ENCODE data around the gene NDC1.

The NDC1 gene

DNA sequence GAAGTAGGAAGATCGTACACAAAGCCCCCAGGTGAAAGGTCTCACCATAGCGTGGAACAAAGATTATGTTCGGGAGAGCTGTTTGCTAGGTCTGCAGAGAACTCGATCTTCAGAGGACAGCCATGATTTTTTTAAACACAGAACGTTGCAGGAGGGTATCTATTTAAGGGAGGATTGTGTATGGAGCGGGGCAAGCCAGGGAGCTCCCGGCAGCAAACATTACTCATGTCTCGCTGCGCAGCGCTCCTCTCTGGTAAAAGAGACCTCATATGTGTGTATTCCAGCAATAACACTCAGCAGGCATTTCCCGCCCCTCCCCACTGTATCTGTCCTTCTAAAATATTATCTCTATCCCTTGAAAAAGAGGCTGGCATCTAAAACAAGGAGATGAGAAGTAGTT, 101.8 kb downstream of the NDC1 start:
- H3K27ac ChIP-seq, result no peak overlapping the region
- TF ChIP-seq, protein P1, sequence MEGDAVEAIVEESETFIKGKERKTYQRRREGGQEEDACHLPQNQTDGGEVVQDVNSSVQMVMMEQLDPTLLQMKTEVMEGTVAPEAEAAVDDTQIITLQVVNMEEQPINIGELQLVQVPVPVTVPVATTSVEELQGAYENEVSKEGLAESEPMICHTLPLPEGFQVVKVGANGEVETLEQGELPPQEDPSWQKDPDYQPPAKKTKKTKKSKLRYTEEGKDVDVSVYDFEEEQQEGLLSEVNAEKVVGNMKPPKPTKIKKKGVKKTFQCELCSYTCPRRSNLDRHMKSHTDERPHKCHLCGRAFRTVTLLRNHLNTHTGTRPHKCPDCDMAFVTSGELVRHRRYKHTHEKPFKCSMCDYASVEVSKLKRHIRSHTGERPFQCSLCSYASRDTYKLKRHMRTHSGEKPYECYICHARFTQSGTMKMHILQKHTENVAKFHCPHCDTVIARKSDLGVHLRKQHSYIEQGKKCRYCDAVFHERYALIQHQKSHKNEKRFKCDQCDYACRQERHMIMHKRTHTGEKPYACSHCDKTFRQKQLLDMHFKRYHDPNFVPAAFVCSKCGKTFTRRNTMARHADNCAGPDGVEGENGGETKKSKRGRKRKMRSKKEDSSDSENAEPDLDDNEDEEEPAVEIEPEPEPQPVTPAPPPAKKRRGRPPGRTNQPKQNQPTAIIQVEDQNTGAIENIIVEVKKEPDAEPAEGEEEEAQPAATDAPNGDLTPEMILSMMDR (IDR thresholded peaks at IDR 0.05), result no peak
- no peak for TF ChIP-seq ZFX (IDR thresholded peaks at IDR 0.05; ENCODE audit: borderline replicate concordance)

DNA sequence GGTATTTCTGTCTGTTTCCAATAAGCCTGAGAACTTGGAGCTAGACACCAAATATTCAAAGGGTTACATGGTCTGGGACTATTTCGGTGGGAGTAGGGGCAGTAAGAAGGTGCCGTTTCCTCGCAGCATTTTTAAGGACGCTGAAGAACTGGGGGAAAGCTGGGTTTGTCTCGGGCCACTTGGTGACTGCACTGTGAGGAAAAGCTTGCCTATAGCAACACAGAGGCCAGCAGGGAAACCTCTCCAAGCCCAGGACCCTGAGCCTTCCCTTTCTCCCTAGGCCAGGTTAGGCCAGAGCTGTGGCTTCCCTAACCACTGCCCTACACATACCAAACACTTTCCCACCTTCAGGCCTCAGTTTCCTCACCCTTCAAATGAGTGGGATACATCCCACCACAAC, 102.4 kb downstream of the NDC1 start:
- TF ChIP-seq ZFX (IDR thresholded peaks at IDR 0.05; ENCODE audit: borderline replicate concordance), result no peak
- TF ChIP-seq, protein P1 (IDR thresholded peaks at IDR 0.05), result no peak
- H3K27ac ChIP-seq, result no peak overlapping the region

DNA sequence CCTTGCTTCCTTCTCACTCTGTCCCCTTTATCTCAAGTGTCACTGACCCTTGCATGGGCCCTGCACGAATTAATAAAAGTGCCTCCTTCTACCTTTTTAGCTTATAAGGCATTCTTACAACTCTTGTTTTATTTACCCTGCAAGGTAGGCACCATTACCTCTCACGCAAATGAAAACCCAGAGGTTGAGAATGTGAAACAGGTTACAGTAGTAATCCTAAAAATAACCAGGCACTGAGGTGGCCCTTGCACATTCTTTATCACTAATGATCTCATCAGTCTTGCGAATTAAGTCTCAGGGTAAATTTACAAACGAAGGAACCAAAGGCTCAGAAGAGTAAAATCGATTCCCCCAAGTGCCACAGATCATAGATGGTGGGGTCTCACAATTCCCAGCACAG, 102.8 kb downstream of the NDC1 start:
- H3K27ac ChIP-seq, result no peak overlapping the region
- TF ChIP-seq ZFX (IDR thresholded peaks at IDR 0.05; ENCODE audit: borderline replicate concordance), result no peak
- TF ChIP-seq, protein P1 (IDR thresholded peaks at IDR 0.05), result no peak

DNA sequence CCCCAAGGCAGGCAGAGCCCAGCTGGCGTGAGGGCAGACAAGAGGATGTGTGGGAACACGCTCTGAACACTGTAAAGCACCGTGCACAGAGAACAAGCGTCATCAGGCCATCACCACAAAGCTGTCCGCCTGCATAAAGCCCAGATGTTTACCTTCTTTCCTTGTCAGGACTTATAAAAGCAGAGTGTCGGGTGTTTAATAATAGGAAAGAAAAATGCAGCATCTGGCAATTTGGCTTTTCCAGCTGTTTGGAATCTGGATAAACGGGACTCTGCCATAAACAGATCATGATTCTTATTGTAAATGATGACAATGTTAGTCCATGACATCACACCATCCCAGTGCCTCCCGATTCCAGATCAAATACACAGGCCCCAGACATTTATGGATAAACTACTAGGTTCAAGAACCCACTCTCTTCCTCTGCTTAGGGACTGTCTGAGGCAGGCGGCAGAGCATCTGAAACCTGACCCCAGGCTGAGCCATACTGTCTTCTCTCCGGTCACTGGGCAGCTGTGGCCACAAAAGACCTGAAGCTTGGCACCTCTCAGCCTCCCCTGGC, 103.4 kb downstream of the NDC1 start:
- TF ChIP-seq ZFX (IDR thresholded peaks at IDR 0.05; ENCODE audit: borderline replicate concordance), result no peak
- TF ChIP-seq, protein P1 (IDR thresholded peaks at IDR 0.05), result no peak
- no peak overlapping the region for H3K27ac ChIP-seq

DNA sequence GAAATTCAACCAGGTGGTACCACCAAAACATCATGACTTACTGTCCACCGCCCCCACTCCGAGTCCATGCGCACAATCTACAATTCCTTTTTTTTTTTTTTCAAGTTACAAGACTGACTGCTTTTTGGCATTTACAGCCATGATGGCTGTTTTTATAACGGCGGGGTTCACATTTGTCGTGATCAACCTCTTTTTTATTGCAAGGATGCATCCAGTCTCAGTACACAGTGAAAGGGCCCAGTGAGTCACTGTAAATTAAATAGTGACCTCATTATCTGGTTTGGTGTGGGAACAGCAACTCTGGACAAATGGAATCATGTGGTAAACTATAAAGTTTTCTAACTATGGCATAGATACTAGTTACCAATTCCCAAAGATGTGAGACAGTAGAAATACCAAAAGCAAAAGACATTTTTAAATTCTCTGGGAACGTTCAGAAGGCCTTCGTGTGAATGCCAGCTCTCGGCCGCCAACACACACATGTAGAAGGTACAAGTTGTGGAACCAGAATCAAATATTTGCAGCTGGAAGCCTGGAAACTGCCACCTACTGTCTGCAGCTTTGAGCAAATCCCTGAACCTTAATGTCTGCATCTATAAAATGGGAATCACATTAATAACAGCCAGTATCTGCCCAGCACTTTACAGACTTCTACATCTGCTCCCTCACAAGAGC, 104.0 kb downstream of the NDC1 start:
- TF ChIP-seq ZFX (IDR thresholded peaks at IDR 0.05; ENCODE audit: borderline replicate concordance), result no peak
- TF ChIP-seq, protein P1 (IDR thresholded peaks at IDR 0.05), result no peak
- H3K27ac ChIP-seq, result no peak overlapping the region

DNA sequence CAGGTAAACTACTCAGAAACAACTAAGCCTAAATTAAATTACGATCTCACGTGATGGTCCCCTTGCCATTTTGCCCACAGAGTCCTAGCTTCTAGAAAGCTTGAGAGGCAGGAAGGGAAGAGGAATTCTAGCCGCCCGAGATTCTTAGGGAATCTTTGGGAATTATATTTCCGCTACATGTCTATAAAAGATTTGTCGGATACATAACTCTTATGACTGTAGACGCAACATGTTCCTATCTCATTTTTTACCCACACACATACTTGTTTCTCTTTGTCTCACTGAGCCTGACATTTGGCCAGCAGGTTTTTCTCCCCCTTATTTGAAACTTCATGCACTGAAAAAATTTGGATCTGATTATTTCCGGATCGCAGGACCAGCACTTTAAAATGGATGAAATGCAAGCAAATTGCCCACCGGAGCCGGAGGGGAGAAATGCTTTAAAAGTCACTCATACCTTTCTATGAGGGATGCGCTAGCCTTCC, 104.6 kb downstream of the NDC1 start:
- no peak overlapping the region for H3K27ac ChIP-seq
- TF ChIP-seq, protein P1 (IDR thresholded peaks at IDR 0.05), result no peak

DNA sequence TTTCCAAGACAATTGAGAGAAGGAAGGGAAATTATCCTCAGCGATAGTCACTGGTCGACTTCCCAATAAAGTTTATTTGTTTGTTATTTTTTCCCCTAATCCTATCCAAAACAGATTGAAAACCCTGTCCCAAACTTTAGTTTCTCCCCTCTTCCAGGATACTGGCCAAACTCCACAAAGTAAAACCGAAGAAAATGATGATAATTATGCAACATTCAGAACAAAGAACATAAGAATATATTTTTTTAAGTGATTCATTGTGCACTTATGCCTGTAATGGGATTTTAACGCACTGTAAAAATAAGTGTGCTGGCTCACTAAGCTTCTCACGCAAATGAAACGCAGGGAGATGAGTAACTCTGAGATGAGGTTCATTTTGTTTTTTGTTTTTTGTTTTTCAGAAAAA, 105.2 kb downstream of the NDC1 start:
- no peak overlapping the region for H3K27ac ChIP-seq
- TF ChIP-seq, protein P1 (IDR thresholded peaks at IDR 0.05), result no peak
- no peak for TF ChIP-seq ZFX (IDR thresholded peaks at IDR 0.05; ENCODE audit: borderline replicate concordance)
